Stimulated activated CD8-positive, alpha-beta memory T cell treated with anti-CD3 and anti-CD28 coated beads, Interleukin-12 subunit alpha, Interleukin-12 subunit beta, amount 100 ng/mL, for 4 hours (primary cell): ENCODE results near the gene CARS2.
"Not testable (repeated sequence)": the region's sequence is repeated elsewhere in the genome, so short reads cannot be mapped to it uniquely, and the experiment has no call there.

Experiments used
- DNase-seq: peaks from one replicate; pipeline ENCODE4 v3.0.0-alpha.2; 2020; ENCODE audit warnings: low read depth

Gene CARS2

DNA sequence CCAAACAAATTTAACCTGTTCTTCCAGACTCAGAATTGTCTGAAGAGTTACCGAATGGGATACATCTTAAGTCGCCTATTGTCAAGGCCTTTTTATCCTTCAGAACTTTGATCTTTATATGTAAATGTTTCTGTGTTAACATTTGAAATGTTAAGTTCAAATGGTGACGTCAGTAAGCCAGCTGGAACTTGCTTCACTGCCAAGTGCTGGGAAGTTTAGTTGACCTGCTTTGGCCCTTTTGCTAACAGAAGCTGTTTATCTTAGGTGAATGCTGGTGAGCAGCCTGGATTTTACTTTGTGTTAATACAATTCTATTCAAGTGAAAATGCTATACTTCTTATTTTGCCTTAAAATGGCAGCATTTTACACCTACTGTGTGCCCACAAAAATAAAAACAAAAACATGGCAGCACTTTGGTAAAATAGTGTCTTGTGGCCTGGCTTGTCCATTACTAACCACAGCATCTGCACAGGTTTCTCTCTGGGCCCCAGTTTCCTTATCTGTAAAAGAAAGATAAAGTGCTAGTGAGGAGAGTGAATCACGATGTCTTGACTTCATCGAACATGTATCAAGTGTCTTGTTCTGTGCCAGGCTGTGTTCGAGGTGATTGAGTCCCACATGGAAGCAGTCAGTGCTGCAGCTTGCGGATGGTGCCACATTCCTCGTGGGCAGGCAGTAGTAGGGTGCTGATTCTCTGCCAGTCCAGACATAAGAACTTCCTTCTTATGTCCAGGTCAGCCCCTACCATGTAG, 88.4 kb downstream of the CARS2 start:
- no peak for DNase-seq

DNA sequence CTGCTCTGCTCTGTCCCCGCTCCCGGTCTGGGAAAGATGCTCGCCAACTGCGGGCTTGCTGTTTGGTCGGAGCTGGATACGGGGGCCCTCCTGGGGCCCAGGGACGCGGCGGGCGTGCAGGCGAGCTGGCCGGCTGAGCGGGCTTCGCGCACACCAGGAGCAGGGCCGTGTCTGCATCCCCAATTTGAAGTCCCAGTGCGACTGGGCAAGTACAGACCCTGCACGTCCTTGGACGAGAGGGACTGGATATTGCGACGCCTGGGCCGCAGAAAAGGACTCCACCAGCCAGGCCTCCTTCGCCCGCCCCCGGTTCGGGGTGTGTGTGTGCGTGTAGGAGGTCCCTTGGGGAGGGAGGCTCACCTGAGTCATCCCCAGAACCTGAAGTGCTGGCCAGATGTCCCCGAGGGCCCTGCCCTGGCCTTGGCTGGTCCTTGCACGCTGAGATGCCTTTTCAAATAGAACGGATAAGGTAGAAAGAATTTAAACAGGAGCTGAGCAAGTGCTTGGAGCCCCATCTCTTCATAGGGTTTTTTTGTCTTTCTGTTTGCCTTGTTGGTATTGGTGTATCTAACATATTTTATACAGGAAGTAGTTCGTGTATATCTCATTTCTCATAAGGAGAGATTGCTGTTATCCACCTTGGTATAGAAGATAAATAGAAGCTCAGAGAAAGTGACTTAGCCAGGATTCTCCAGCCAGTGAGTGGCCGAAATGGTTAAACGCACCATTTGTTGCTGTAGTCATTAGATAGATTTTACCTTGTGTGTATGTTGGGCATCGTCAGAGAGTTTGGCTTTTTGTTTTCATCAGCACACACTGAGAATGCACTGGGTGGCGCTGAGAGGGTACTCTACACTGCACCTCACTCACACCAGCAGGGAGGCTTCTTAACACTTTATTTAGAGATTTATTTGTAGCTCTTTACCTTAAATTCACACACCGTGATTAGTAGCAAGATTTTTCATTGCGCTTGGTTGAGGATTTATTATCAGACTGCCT, 89.5 kb downstream of the CARS2 start:
- DNase-seq: peak; percentile 25

- DNase-seq: peak; percentile 41
Measured at GRCh38 chr13:110615322-110616102, 90.4 kb downstream of the CARS2 start, which contains the start of gene NAXD. Gene NAXD, plus strand, starts transcription at chr13:110615545. Its CDS starts 57 bp downstream, at chr13:110615602.

GRCh38 chr13:110615005-110615321, 91.0 kb downstream of the CARS2 start:
- DNase-seq: no peak

GRCh38 chr13:110610955-110611595, 94.8 kb downstream of the CARS2 start:
- DNase-seq: no peak

DNA sequence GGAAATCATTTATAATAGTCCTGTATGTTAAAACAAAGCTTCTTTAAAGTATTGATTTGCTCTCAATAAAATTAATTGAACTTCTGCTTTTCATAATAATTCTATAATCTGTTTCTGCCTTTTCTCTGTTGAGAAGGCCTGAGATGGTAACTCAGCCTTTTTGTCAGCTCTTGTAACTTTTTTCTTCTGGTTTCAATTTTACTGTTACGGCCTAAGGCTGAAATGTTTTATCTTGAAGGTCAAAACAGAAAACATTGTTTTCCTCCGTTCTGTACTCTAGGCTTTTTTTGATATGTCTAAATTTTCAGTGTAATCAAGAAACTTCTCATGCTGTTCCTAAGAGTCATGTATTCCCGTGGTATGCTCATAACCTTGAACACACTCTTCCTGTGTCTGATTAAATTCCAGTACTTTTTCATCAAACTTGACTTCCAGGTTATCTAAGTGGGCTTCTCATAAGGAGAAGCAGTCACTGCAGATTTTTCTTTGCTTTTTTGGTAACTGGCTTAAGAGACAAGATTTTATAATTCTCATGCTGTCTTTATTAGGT, 98.2 kb downstream of the CARS2 start:
- DNase-seq: no peak

DNA sequence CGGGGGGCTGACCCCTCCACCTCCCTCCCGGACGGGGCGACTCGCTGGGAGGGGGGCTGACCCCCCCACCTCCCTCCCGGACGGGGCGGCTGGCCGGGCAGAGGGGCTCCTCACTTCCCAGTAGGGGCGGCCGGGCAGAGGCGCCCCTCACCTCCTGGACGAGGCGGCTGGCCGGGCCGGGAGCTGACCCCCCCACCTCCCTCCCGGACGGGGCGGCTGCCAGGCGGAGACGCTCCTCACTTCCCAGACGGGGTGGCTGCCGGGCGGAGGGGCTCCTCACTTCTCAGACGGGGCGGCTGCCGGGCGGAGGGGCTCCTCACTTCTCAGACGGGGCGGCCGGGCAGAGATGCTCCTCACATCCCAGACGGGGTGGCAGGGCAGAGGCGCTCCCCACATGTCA, 99.6 kb downstream of the CARS2 start:
- DNase-seq: not testable (repeated sequence)

- DNase-seq: no peak
Measured at GRCh38 chr13:110605132-110605531, 100.8 kb downstream of the CARS2 start.

- no peak for DNase-seq
Measured at GRCh38 chr13:110600980-110601379, 104.9 kb downstream of the CARS2 start.

DNA sequence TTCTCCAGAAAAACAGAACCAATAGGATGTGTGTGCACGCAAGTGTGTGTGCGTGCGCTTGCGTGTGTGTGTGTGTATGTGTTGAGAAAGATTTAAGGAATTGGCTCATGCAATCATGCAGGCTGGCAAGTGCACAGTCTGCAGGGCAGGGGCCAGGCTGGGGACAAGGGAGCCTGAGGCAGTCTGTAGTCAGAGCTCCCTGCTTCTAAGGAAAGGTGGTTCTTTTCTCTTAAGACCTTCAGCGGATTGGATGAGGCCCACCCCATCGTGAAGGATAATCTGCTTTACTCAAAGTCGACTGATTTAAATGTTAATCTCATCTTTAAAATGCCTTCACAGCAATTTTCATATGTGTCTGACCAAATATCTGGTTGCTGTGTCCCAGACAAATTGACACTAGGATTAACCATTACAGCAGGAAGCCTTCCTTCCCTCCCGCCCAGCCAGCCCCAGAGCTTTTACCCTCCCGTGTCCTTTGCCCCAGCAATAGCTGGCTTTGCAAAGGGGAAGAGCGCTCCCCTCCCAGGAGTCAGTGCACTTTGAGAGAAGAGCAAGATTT, 105.6 kb downstream of the CARS2 start:
- DNase-seq: no peak

DNA sequence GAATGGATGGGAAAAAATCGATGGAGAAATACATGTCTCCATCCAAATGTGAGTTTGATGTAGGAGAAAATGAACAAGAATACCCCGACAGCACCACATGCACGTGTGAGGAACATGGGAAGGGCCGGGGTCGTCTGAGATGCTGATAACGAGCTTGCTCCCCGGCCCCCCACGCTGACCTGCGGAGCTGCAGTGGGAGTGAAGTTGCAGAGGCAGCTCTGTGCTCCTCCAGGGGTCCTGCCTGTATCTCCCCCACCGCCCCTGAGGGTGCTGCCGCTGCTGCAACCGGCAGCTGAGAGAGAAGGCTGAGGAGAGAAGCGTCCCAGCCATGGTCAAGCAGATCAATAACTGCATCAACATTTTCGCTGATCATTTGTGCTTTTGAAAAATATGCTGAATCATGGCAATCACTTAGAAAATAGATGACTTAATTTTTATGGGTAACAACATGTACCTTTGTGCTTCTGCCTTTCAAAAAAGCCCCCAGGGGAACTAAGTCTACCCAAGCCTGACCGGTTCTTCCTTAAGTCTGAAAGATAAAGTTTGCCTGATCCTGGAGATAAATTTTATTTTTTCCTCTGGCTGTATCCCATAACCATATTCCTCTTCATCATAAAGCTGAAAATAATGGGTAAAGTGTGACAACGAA, 108.8 kb downstream of the CARS2 start:
- no peak for DNase-seq

GRCh38 chr13:110593430-110594130, 112.3 kb downstream of the CARS2 start:
- no peak for DNase-seq

- DNase-seq: no peak
Measured at GRCh38 chr13:110592665-110593064, 113.3 kb downstream of the CARS2 start.
